Thoracic aorta (tissue), 2 donors: Measurements from ENCODE around the gene MAP3K3. TPM values are rescaled to one million over a fixed set of nuclear protein-coding genes. Genes with fewer than 3 reads are reported as not detected.

ENCODE experiments used
- ATAC-seq: fragments of 150-250 bp; one replicate; pipeline ENCODE4 v1.8.0; 2017; ENCODE audit warnings: low read depth; ENCODE audit not compliant: insufficient number of reproducible peaks, low FRiP score
- DNase-seq: peaks from one replicate; pipeline ENCODE4 v3.0.0-alpha.2; 2020; ENCODE audit warnings: low spot score
- H3K27ac ChIP-seq, 2 donors: fragments of 200-600 bp; sonication (generic); 1 replicate in 1 of 2; 2 replicates in 1 of 2; pipeline ENCODE4 v1.5.1; 2016; ENCODE audit warnings: mild to moderate bottlenecking in 2 of 2, moderate library complexity in 2 of 2
- H3K27me3 ChIP-seq: fragments of 200-600 bp; sonication (generic); replicated peaks from 2 replicates; pipeline ENCODE4 v1.6.0; 2016; ENCODE audit warnings: mild to moderate bottlenecking; ENCODE audit not compliant: insufficient read depth
- H3K36me3 ChIP-seq: fragments of 200-600 bp; sonication (generic); one replicate; pipeline ENCODE4 v1.5.1; 2016
- H3K4me1 ChIP-seq, 2 donors: fragments of 200-600 bp; sonication (generic); 1 replicate in 1 of 2; 2 replicates in 1 of 2; pipeline versions ENCODE4 v1.5.1 to v1.6.0; 2016; ENCODE audit warnings: low read depth in 2 of 2, mild to moderate bottlenecking in 1 of 2; ENCODE audit not compliant: control insufficient read depth in 1 of 2
- H3K4me3 ChIP-seq: fragments of 200-600 bp; sonication (generic); 2 replicates; pipeline ENCODE4 v1.5.1; 2016; ENCODE audit warnings: mild to moderate bottlenecking
- H3K9me3 ChIP-seq: fragments of 200-600 bp; sonication (generic); 2 replicates; pipeline ENCODE4 v1.5.1; 2016
- total RNA-seq, 2 donors: library from RNA; depleted of rRNA; stranded (reverse); fragments of >200 nt; gene quantifications; one replicate each; pipeline versions ENCODE4 v1.1.0 to v1.2.3, GENCODE V29; 2016
- TF ChIP-seq, protein P1 (sequence below): fragments of 200-600 bp; sonication (generic); IDR thresholded peaks from one replicate; pipeline ENCODE4 v1.5.1; 2019; ENCODE audit warnings: antibody characterized with exemption

MAP3K3 gene
- total RNA-seq, 2 donors from 2014 or later, result 85.3 to 102 TPM

DNA sequence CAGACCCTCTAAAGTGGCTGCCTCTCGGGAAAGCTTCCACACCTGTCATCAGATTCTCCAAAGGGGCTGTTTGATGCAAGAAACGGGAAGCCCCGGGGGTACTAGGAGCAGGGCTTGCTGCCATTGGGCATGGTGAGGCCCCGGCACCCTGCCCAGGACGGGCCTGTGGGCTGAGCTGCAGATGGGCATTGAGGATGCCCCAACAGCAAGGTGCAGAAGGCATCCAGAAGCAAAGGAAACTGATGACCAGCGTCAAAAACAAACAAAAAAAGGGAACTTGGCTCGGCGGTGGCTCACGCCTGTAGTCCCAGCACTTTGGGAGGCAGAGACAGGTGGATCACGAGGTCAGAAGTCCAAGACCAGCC lies 79.2 kb downstream of the MAP3K3 start:
- Histone ChIP-seq H3K27ac (peak overlapping the region; percentile 82 to 83), H3K4me1 (peaks cover 11 to 24% of the 10 kb centered on the region in 2 donors), H3K27me3 (no peaks in the 10 kb centered on the region), H3K4me3 (peak overlapping the region; percentile 78), H3K9me3 (no peaks in the 10 kb centered on the region), H3K36me3 (peaks cover 15% of the 10 kb centered on the region)
- TF ChIP-seq, protein P1, sequence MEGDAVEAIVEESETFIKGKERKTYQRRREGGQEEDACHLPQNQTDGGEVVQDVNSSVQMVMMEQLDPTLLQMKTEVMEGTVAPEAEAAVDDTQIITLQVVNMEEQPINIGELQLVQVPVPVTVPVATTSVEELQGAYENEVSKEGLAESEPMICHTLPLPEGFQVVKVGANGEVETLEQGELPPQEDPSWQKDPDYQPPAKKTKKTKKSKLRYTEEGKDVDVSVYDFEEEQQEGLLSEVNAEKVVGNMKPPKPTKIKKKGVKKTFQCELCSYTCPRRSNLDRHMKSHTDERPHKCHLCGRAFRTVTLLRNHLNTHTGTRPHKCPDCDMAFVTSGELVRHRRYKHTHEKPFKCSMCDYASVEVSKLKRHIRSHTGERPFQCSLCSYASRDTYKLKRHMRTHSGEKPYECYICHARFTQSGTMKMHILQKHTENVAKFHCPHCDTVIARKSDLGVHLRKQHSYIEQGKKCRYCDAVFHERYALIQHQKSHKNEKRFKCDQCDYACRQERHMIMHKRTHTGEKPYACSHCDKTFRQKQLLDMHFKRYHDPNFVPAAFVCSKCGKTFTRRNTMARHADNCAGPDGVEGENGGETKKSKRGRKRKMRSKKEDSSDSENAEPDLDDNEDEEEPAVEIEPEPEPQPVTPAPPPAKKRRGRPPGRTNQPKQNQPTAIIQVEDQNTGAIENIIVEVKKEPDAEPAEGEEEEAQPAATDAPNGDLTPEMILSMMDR, result no peak
- ATAC-seq, result no peak
- DNase-seq, result no peak

GRCh38 chr17:63701868-63702720 lies 79.9 kb downstream of the MAP3K3 start:
- no peak for DNase-seq
- Histone ChIP-seq H3K4me1 (peaks cover 11 to 24% of the 10 kb centered on the region in 2 donors), H3K36me3 (peaks cover 19% of the 10 kb centered on the region), H3K9me3 (no peaks in the 10 kb centered on the region), H3K4me3 (peak overlapping the region; percentile 78), H3K27me3 (no peaks in the 10 kb centered on the region), H3K27ac (no peak overlapping the region)
- ATAC-seq, result no peak
- TF ChIP-seq, protein P1, result no peak

DNA sequence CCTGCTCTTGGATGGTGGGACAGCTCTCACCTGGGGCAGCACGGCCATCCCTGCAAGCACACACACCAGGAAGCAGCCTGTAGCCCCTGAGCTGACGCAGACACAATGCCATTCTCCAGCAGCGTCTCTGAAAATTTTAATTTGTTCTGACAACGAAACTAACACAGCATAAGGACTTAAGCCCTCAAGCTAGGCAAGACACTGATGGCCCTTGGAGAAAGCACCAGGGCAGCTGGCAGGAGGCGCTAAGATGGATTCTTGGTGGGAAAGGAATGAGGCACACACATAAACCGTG lies 80.5 kb downstream of the MAP3K3 start:
- H3K27me3 ChIP-seq, result no peaks in the 10 kb centered on the region
- ATAC-seq, result no peak
- peaks cover 20% of the 10 kb centered on the region for H3K36me3 ChIP-seq
- H3K4me3 ChIP-seq, result no peak overlapping the region
- no peak overlapping the region for H3K27ac ChIP-seq
- DNase-seq, result no peak
- no peaks in the 10 kb centered on the region for H3K9me3 ChIP-seq
- TF ChIP-seq, protein P1, result no peak
- peaks cover 11 to 24% of the 10 kb centered on the region in 2 donors for H3K4me1 ChIP-seq

- Histone ChIP-seq H3K36me3 (peaks cover 21% of the 10 kb centered on the region), H3K4me1 (peaks cover 11 to 24% of the 10 kb centered on the region in 2 donors), H3K27me3 (no peaks in the 10 kb centered on the region), H3K27ac (no peak overlapping the region), H3K9me3 (no peaks in the 10 kb centered on the region), H3K4me3 (no peak overlapping the region)
- no peak for ATAC-seq
- DNase-seq, result no peak
- TF ChIP-seq, protein P1, result no peak
Measured at GRCh38 chr17:63703029-63703428, 80.8 kb downstream of the MAP3K3 start.

DNA sequence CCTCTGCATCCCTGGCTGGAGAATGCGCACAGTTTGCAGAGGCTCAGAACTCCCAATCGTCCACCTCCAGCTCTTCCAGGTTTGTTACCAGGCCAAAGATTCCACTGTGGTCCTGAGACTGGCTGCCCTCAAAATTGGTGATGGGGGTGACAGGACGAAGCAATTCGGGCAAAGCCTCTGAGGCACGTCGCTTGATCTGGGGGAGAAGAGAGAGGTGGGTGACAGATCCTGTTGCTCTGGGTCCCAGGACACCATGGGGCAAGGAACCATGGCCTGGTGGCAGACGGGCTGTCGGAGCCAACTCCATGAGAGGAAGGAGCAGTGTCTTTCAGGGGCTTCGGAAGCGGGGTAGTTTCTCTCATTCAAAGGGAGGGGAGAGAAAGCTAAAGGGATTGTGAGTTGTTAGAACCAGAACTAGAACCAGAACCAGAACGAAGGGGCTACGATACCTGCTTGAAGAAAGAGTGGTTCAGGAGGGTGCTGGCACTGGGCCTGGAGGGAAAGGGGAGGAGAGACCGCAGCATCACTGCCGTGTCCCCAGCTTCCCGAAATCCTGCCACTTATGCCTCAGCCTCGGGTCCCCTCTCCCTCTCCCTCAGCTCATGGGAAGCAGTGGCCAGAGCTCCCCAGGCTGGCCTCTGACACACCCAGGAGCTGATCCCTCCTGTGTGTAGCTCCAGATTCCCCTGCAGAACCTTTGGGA lies 81.5 kb downstream of the MAP3K3 start:
- H3K4me1 ChIP-seq, result peaks cover 11 to 23% of the 10 kb centered on the region in 2 donors
- TF ChIP-seq, protein P1, result no peak
- no peak overlapping the region for H3K27ac ChIP-seq
- ATAC-seq (no peak), DNase-seq (no peak)
- H3K27me3 ChIP-seq, result no peaks in the 10 kb centered on the region
- no peaks in the 10 kb centered on the region for H3K9me3 ChIP-seq
- H3K4me3 ChIP-seq, result no peak overlapping the region
- H3K36me3 ChIP-seq, result peaks cover 28% of the 10 kb centered on the region
